ENCODE results near the gene SNX11. TPM values are rescaled to one million over a fixed set of nuclear protein-coding genes. Genes with fewer than 3 reads are reported as not detected.

SNX11 gene
- total RNA-seq, 2 experiments from 2014 or later = 27.2 to 29.5 TPM

DNA sequence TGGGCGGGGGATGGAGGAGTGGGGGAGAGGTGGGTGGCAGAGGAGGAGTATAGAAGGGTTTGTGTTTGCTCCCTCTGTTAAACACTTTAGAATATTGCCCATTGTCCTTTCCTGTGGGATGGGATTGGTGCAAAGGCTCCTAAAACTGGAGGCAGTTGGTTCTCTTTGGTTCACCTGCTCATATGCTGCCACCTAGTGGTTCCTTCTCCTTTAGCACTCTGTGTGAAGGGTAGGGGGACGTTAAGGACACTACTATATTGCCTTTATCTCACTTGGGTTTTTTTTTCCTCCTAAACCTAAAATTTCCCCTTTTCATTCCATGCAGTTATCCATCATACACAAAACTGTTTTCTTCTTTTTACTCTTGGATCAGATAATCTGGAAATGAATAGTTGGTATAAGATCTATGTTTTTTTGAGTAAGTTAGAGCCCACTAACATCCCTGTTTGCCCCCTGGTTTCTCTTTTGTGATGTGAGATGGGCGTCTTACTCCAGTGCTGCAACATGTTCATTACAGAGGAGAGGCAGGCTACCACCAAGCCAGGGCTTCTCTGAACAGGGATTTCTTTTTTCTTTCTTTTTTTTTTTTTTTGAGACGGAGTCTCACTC, 23.8 kb downstream of the SNX11 start:
- H3K4me3 Mint-ChIP-seq = no peak overlapping the region
- TF ChIP-seq, protein P1, sequence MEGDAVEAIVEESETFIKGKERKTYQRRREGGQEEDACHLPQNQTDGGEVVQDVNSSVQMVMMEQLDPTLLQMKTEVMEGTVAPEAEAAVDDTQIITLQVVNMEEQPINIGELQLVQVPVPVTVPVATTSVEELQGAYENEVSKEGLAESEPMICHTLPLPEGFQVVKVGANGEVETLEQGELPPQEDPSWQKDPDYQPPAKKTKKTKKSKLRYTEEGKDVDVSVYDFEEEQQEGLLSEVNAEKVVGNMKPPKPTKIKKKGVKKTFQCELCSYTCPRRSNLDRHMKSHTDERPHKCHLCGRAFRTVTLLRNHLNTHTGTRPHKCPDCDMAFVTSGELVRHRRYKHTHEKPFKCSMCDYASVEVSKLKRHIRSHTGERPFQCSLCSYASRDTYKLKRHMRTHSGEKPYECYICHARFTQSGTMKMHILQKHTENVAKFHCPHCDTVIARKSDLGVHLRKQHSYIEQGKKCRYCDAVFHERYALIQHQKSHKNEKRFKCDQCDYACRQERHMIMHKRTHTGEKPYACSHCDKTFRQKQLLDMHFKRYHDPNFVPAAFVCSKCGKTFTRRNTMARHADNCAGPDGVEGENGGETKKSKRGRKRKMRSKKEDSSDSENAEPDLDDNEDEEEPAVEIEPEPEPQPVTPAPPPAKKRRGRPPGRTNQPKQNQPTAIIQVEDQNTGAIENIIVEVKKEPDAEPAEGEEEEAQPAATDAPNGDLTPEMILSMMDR (IDR thresholded peaks at IDR 0.05) = peak; percentile 89
- H3K4me1 Mint-ChIP-seq (ENCODE audit: low read depth) = no peaks in the 10 kb centered on the region
- peaks cover 3% of the 10 kb centered on the region for H3K36me3 Mint-ChIP-seq (ENCODE audit: low read depth)
- intact Hi-C loops (cut with micrococcal nuclease) = loop anchor here (2.0 kb wide), 2 partner anchors 51 to 105 kb away; no protein-coding TSS in a partner anchor
- H3K27me3 Mint-ChIP-seq = no peaks in the 10 kb centered on the region
- ATAC-seq (peak; percentile 78), DNase-seq (peak; percentile 66)
- no peak overlapping the region for H3K27ac Mint-ChIP-seq
- no peaks in the 10 kb centered on the region for H3K9me3 Mint-ChIP-seq
- ChIA-PET POLR2A (interaction anchor here (1.2 kb wide), 1 partner anchor 16 kb away, joined by 3 read pairs; no protein-coding TSS in a partner anchor), CTCF (interaction anchor here (0.8 to 9.3 kb wide), 12 partner anchors 8 to 488 kb away, joined by 3 to 135 read pairs (median 6); no protein-coding TSS in a partner anchor)

DNA sequence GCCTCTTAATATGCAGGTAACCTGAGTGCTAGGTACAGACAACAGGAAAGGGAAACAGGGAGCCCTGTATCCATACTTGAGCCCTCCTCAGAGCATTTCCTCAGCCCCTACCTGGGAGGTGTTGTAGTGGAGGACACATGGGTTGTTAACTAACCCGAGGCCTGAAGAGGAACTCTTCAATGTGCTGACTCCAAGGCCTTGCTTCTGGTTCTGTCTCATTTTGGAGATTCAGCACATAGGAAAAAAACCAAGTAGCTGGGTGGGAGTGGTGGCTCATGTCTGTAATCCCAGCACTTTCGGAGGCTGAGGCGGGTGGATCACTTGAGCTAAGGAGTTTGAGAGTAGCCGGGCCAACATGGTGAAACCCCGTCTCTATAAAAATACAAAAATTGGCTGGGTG, 24.8 kb downstream of the SNX11 start:
- ATAC-seq (no peak), DNase-seq (no peak)
- H3K9me3 Mint-ChIP-seq = no peaks in the 10 kb centered on the region
- H3K27me3 Mint-ChIP-seq = no peaks in the 10 kb centered on the region
- no peak overlapping the region for H3K27ac Mint-ChIP-seq
- intact Hi-C loops (cut with micrococcal nuclease) = no loop called here
- no peaks in the 10 kb centered on the region for H3K4me1 Mint-ChIP-seq (ENCODE audit: low read depth)
- ChIA-PET CTCF (interaction anchor here (0.7 to 9.3 kb wide), 6 partner anchors 9 to 458 kb away, joined by 3 to 135 read pairs (median 4); no protein-coding TSS in a partner anchor), POLR2A (no interaction called here)
- peaks cover 2% of the 10 kb centered on the region for H3K36me3 Mint-ChIP-seq (ENCODE audit: low read depth)
- TF ChIP-seq, protein P1 (IDR thresholded peaks at IDR 0.05) = no peak
- no peak overlapping the region for H3K4me3 Mint-ChIP-seq

DNA sequence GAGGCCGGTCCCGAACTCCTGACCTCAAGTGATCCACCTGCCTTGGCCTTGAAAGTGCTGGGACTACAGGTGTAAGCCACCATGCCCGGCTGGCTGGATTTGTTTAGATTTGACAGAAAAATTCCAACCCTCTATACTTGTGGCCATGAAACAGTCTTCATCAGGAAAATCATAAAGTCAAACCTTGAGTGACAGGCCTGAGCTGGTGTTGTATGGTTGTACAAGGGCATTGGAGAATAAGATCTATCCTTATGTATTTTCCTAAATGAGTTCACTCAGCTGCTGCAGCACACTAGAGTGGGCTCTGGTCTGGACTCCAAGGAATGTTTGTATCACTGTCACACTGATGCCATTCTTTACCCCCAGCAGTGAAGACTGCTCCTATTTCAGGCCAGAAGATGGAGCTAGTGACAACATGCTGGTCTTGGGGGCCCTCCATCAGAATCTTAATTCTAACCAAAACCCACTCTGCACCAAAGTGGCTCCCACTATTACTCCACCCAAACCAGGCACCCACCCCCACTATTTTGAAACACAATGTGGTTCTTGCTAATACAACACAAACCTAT, 27.4 kb downstream of the SNX11 start:
- Mint-ChIP-seq H3K27me3 (no peaks in the 10 kb centered on the region), H3K9me3 (no peaks in the 10 kb centered on the region), H3K4me3 (no peak overlapping the region), H3K27ac (no peak overlapping the region), H3K4me1 (ENCODE audit: low read depth) (peaks cover 5% of the 10 kb centered on the region), H3K36me3 (ENCODE audit: low read depth) (peaks cover 11% of the 10 kb centered on the region)
- TF ChIP-seq, protein P1 (IDR thresholded peaks at IDR 0.05) = no peak
- CTCF ChIA-PET = interaction anchor here (1.2 to 9.3 kb wide), 4 partner anchors 22 to 458 kb away, joined by 3 to 135 read pairs (median 4); no protein-coding TSS in a partner anchor
- POLR2A ChIA-PET = no interaction called here
- intact Hi-C loops (cut with micrococcal nuclease) = no loop called here
- DNase-seq (no peak), ATAC-seq (peak; percentile 19)

DNA sequence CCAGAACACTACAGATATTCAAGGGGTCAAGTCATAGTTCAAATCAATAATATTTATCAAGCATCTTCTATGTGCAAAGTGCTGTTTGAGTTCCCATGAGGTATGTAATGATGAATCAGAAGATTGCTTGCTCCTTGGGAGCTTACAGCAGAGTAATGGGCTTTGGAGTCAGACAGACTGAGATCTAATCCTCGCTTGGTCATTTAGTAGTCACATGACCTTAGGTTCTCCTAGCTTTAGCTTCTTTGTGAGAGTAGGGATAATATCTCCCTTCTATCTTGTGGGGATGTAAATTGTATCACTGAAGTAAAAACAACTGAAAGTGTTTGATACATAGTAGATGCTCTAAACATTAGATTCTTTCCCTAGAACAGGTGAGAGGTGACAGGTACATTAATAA, 30.1 kb downstream of the SNX11 start:
- Mint-ChIP-seq H3K4me1 (ENCODE audit: low read depth) (peaks cover 14% of the 10 kb centered on the region), H3K36me3 (ENCODE audit: low read depth) (peaks cover 18% of the 10 kb centered on the region), H3K27ac (no peak overlapping the region), H3K4me3 (no peak overlapping the region), H3K9me3 (no peaks in the 10 kb centered on the region), H3K27me3 (no peaks in the 10 kb centered on the region)
- DNase-seq = no peak
- no peak for ATAC-seq
- intact Hi-C loops (cut with micrococcal nuclease) = no loop called here
- TF ChIP-seq, protein P1 (IDR thresholded peaks at IDR 0.05) = no peak
- POLR2A ChIA-PET = interaction anchor here (0.6 kb wide), 1 partner anchor 711 kb away, joined by 3 read pairs; no protein-coding TSS in a partner anchor
- CTCF ChIA-PET = interaction anchor here (0.9 to 3.8 kb wide), 3 partner anchors 57 to 480 kb away, joined by 3 to 11 read pairs (median 3); no protein-coding TSS in a partner anchor

DNA sequence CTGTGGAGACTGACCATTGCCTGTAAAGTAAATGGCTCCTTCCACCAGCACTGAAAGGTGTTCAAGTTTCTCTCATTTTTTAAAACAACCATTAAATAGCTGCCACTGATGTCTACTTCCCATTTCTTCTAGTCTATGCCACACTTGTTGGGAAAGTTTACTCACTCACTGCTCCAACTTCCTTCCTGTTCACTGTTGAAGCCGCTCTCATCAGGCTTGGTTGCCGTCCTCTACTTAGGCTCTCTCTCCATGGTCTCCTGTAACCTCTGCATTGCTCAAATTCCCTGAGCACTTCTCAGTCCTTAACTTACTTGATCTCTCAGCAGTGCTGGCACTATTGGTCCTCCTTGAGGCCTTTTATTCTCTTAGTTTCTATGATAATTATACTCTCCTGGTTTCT, 32.4 kb downstream of the SNX11 start:
- DNase-seq (no peak), ATAC-seq (peak; percentile 40)
- peaks cover 18% of the 10 kb centered on the region for H3K36me3 Mint-ChIP-seq (ENCODE audit: low read depth)
- no peak overlapping the region for H3K4me3 Mint-ChIP-seq
- peak overlapping the region; percentile 42 for H3K27ac Mint-ChIP-seq
- no peaks in the 10 kb centered on the region for H3K9me3 Mint-ChIP-seq
- H3K27me3 Mint-ChIP-seq = no peaks in the 10 kb centered on the region
- H3K4me1 Mint-ChIP-seq (ENCODE audit: low read depth) = peaks cover 22% of the 10 kb centered on the region
- TF ChIP-seq, protein P1 (IDR thresholded peaks at IDR 0.05) = no peak
- intact Hi-C loops (cut with micrococcal nuclease) = no loop called here
- ChIA-PET POLR2A (no interaction called here), CTCF (interaction anchor here (1.2 to 3.8 kb wide), 3 partner anchors 42 to 113 kb away, joined by 3 to 11 read pairs (median 3); no protein-coding TSS in a partner anchor)
